Natural killer cell (primary cell): ENCODE results near the gene TLL1. TPM values are rescaled to one million over a fixed set of nuclear protein-coding genes. Genes with fewer than 3 reads are reported as not detected.

Experiments used
- ATAC-seq, 3 donors: fragments of 150-1000 bp in 2 of 3; fragments of 200-7000 bp in 1 of 3; cut with Tn5 transposase; 1 replicate in 1 of 3; 2 replicates in 2 of 3; pipeline ENCODE4 v1.10.0; 2021; ENCODE audit warnings: mild to moderate bottlenecking in 2 of 3, moderate library complexity in 2 of 3
- DNase-seq, 2 donors: peaks; one replicate each; pipeline versions ENCODE4 v3.0.0 to v3.0.0-alpha.2; 2013 to 2021; ENCODE audit warnings: mixed read lengths in 1 of 2
- H3K27ac ChIP-seq: one replicate; pipeline ENCODE4 v1.5.1; 2013; ENCODE audit warnings: mild to moderate bottlenecking, low read length
- H3K27me3 ChIP-seq: one replicate; pipeline ENCODE4 v1.6.1; 2013; ENCODE audit warnings: low read length; ENCODE audit not compliant: control insufficient read depth, insufficient read depth
- H3K36me3 ChIP-seq: one replicate; pipeline ENCODE4 v1.6.1; 2013; ENCODE audit warnings: low read length; ENCODE audit not compliant: control insufficient read depth, insufficient read depth
- H3K4me1 ChIP-seq: one replicate; pipeline ENCODE4 v1.6.1; 2013; ENCODE audit warnings: low read length; ENCODE audit not compliant: control insufficient read depth, insufficient read depth
- H3K4me3 ChIP-seq: one replicate; pipeline ENCODE4 v1.5.1; 2013; ENCODE audit warnings: low read length
- H3K9me3 ChIP-seq: one replicate; pipeline ENCODE4 v1.6.1; 2013; ENCODE audit warnings: low read length; ENCODE audit not compliant: control insufficient read depth, insufficient read depth
- H3K27ac Mint-ChIP-seq, 2 donors: one replicate each; pipeline ENCODE4 v1.8.0; 2022; ENCODE audit warnings: mild to moderate bottlenecking in 2 of 2, mixed read lengths in 2 of 2, moderate library complexity in 1 of 2
- H3K27me3 Mint-ChIP-seq, 2 donors: one replicate each; pipeline ENCODE4 v1.8.0; 2022; ENCODE audit warnings: low read depth in 2 of 2, mixed read lengths in 2 of 2
- H3K36me3 Mint-ChIP-seq: one replicate; pipeline ENCODE4 v1.8.0; 2022; ENCODE audit warnings: mixed read lengths
- H3K4me1 Mint-ChIP-seq, 2 donors: one replicate each; pipeline ENCODE4 v1.8.0; 2022; ENCODE audit warnings: mixed read lengths in 2 of 2
- H3K4me3 Mint-ChIP-seq: one replicate; pipeline ENCODE4 v1.8.0; 2022; ENCODE audit warnings: mild to moderate bottlenecking, moderate library complexity, mixed read lengths
- H3K9me3 Mint-ChIP-seq, 2 donors: one replicate each; pipeline ENCODE4 v1.8.0; 2022; ENCODE audit warnings: mixed read lengths in 2 of 2
- WGBS: methylation state at CpG from one replicate; pipeline ENCODE4 v1.1.7; 2013; ENCODE audit warnings: missing lambda C conversion rate; ENCODE audit not compliant: insufficient coverage; 5-methylcytosine and 5-hydroxymethylcytosine counted together
- intact Hi-C: fragments of 100-400 bp; cut with micrococcal nuclease; formaldehyde crosslinking; loops from one replicate; pipeline ENCODE4 v1.14.2; 2022
- total RNA-seq, 4 donors: library from RNA; stranded (reverse); fragments of 120-200 nt in 1 of 4; gene quantifications; one replicate each; pipeline versions ENCODE4 v1.2.3 to v1.2.4, GENCODE V29; 2013 to 2022
- TF ChIP-seq, protein P1 (sequence below): fragments of 200-600 bp; IDR thresholded peaks from one replicate; pipeline ENCODE4 v1.8.0; 2022; ENCODE audit warnings: antibody characterized with exemption

TLL1 gene
- total RNA-seq, 3 donors from 2014 or later (not counting 1 experiment from before 2014, with no cell fraction given), result not detected

DNA sequence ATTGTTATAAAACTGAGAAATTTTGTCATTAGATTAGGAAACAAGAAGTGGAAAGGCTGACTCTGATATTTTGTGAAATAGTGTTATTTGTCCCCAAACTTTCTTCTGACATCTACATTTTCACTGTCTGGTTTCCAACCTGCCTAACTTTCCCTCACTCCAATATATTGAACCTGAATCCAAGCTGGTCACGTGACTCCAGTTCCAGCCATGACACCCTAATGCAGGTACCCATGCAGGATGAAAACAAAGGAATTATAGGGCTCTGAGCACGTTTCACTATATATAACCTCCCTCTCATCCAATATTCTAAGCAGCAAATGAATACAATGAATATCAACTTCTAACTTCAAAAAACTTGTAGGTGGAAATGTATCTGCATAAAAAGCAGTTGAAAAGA, 231.6 kb downstream of the TLL1 start:
- no peaks in the 10 kb centered on the region for H3K4me1 Mint-ChIP-seq
- H3K9me3 ChIP-seq, result no peaks in the 10 kb centered on the region
- H3K27ac ChIP-seq, result no peak overlapping the region
- 84% methylated on average over 1 of the region's 2 CpGs for WGBS
- H3K4me1 ChIP-seq, result no peaks in the 10 kb centered on the region
- TF ChIP-seq, protein P1, sequence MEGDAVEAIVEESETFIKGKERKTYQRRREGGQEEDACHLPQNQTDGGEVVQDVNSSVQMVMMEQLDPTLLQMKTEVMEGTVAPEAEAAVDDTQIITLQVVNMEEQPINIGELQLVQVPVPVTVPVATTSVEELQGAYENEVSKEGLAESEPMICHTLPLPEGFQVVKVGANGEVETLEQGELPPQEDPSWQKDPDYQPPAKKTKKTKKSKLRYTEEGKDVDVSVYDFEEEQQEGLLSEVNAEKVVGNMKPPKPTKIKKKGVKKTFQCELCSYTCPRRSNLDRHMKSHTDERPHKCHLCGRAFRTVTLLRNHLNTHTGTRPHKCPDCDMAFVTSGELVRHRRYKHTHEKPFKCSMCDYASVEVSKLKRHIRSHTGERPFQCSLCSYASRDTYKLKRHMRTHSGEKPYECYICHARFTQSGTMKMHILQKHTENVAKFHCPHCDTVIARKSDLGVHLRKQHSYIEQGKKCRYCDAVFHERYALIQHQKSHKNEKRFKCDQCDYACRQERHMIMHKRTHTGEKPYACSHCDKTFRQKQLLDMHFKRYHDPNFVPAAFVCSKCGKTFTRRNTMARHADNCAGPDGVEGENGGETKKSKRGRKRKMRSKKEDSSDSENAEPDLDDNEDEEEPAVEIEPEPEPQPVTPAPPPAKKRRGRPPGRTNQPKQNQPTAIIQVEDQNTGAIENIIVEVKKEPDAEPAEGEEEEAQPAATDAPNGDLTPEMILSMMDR, result no peak
- DNase-seq (no peak), ATAC-seq (no peak)
- no peaks in the 10 kb centered on the region for H3K36me3 Mint-ChIP-seq
- no peaks in the 10 kb centered on the region for H3K27me3 Mint-ChIP-seq
- no peak overlapping the region for H3K27ac Mint-ChIP-seq
- H3K27me3 ChIP-seq, result no peaks in the 10 kb centered on the region
- intact Hi-C loops, result no loop called here
- H3K9me3 Mint-ChIP-seq, result peaks cover 2 to 7% of the 10 kb centered on the region in 2 donors
- H3K4me3 ChIP-seq, result no peak overlapping the region
- no peaks in the 10 kb centered on the region for H3K36me3 ChIP-seq
- no peak overlapping the region for H3K4me3 Mint-ChIP-seq

DNA sequence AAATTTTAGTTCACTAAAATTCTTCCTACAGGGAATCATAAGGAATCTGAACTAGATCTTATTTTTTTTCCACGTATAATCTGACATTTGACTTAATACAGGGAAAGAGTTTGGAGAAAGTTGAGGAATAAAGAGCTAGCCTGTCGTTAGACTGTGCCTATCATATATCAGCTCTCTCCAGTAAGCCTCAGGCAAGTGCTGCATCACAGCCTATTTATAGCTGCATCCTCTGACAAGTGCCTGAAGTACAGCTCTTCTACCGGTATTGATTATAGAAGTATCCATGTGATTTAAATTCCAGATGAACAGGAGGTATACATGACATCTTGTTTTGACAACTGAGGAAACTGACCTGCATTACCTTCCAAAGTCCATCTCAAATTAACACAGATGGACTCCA, 248.9 kb downstream of the TLL1 start:
- H3K9me3 Mint-ChIP-seq, result peaks cover 0 to 14% of the 10 kb centered on the region in 2 donors
- H3K4me1 Mint-ChIP-seq, result no peaks in the 10 kb centered on the region

DNA sequence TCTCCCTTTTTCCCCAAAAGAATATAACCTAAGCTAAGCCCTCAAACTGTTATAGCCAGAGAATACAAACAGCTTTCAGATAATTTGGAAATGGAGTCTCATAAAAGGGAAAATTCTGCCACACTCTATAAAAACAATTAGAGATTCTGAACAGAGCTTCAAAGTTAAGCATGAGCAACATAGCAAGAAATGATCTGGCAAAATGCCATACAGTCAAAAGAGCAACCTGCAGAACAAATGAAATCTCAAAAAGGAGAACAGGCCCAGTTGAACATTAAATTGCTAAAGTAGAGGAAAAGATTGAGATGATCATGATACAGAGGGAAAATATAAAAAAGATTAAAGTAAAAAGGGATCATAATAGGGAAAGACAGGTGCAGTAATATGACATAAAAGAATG, 250.5 kb downstream of the TLL1 start:
- Mint-ChIP-seq H3K9me3 (peaks cover 0 to 7% of the 10 kb centered on the region in 2 donors), H3K4me1 (no peaks in the 10 kb centered on the region), H3K4me3 (no peak overlapping the region), H3K36me3 (no peaks in the 10 kb centered on the region), H3K27ac (no peak overlapping the region), H3K27me3 (no peaks in the 10 kb centered on the region)
- DNase-seq (no peak), ATAC-seq (no peak)
- TF ChIP-seq, protein P1, result no peak
- Histone ChIP-seq H3K4me1 (no peaks in the 10 kb centered on the region), H3K9me3 (no peaks in the 10 kb centered on the region), H3K27me3 (no peaks in the 10 kb centered on the region), H3K36me3 (no peaks in the 10 kb centered on the region), H3K27ac (no peak overlapping the region), H3K4me3 (no peak overlapping the region)
- intact Hi-C loops, result no loop called here

More for the DNA sequence above, 248.9 kb downstream of the TLL1 start:
- no peaks in the 10 kb centered on the region for H3K36me3 Mint-ChIP-seq
- ATAC-seq (no peak), DNase-seq (no peak)
- Histone ChIP-seq H3K27me3 (no peaks in the 10 kb centered on the region), H3K36me3 (no peaks in the 10 kb centered on the region), H3K9me3 (no peaks in the 10 kb centered on the region), H3K27ac (no peak overlapping the region), H3K4me3 (no peak overlapping the region), H3K4me1 (no peaks in the 10 kb centered on the region)
- 90% methylated on average over 2 of the region's 3 CpGs for WGBS
- intact Hi-C loops, result no loop called here
- TF ChIP-seq, protein P1, result no peak
- H3K27ac Mint-ChIP-seq, result no peak overlapping the region
- H3K27me3 Mint-ChIP-seq, result no peaks in the 10 kb centered on the region
- H3K4me3 Mint-ChIP-seq, result no peak overlapping the region

DNA sequence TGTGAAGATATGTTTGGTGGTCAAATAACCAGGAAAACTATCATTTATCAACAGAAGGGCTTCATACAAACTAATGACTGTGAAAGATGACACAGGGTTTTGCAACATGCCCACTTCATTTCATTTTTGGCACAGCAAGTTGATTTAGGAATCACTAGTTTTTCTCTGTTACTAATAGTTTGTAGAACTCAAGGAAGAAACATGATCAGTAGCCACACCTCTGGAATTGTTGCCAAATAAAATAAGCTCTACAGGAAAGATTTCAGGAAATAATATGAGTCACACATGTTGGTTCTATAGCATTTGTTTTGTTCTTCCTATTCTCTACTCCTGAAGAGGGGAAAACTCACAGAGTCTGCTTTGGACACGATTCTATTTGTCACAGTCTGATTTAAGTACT, 255.4 kb downstream of the TLL1 start:
- Histone ChIP-seq H3K4me3 (no peak overlapping the region), H3K27me3 (no peaks in the 10 kb centered on the region), H3K4me1 (no peaks in the 10 kb centered on the region), H3K27ac (no peak overlapping the region), H3K36me3 (no peaks in the 10 kb centered on the region), H3K9me3 (no peaks in the 10 kb centered on the region)
- Mint-ChIP-seq H3K4me1 (no peaks in the 10 kb centered on the region), H3K27me3 (no peaks in the 10 kb centered on the region), H3K27ac (no peak overlapping the region), H3K36me3 (no peaks in the 10 kb centered on the region), H3K4me3 (no peak overlapping the region), H3K9me3 (peaks cover 12 to 23% of the 10 kb centered on the region in 2 donors)
- WGBS, result 100% methylated on average over 1 of the region's 1 CpG
- ATAC-seq, result no peak
- TF ChIP-seq, protein P1, result no peak
- no peak for DNase-seq
- intact Hi-C loops, result no loop called here
